ENCODE results near the gene NRN1. TPM values are rescaled to one million over a fixed set of nuclear protein-coding genes. Genes with fewer than 3 reads are reported as not detected.

Gene NRN1
- total and polyA plus RNA-seq, 2 donors (not counting 1 experiment from before 2014, with no cell fraction given), result 0.12 TPM; not detected in 1

- Histone ChIP-seq H3K27me3 (ENCODE audit: control insufficient read depth, insufficient read depth, low read length) (no peaks in the 10 kb centered on the region), H3K4me2 (ENCODE audit: extremely low read depth, insufficient read depth, low read length) (no peak overlapping the region), H3K36me3 (ENCODE audit: control insufficient read depth, insufficient read depth, low read length) (no peaks in the 10 kb centered on the region), H3K27ac (ENCODE audit: insufficient read depth, low read length) (no peak overlapping the region), H2AFZ (ENCODE audit: low read length) (no peak overlapping the region), H3K9me3 (ENCODE audit: control insufficient read depth, insufficient read depth, low read depth, low read length) (no peaks in the 10 kb centered on the region), H3K4me3 (replicated peaks in 1 of 4; ENCODE audit: control extremely low read depth in 1 of 4, insufficient read depth in 1 of 4, low read depth in 3 of 4, low read length in 4 of 4) (no peak overlapping the region), H3K79me2 (ENCODE audit: control insufficient read depth, insufficient read depth, low read length) (no peaks in the 10 kb centered on the region), H3K4me1 (ENCODE audit: control insufficient read depth, extremely low read depth, insufficient read depth, low read length) (no peaks in the 10 kb centered on the region), H4K20me1 (ENCODE audit: control insufficient read depth, extremely low read depth, insufficient read depth, low read length) (no peaks in the 10 kb centered on the region), H3K9ac (ENCODE audit: insufficient read depth, low read length) (no peak overlapping the region)
- TF ChIP-seq CTCF (conservative IDR thresholded peaks at IDR 0.05 in 1 of 2, IDR thresholded peaks at IDR 0.05 in 1 of 2; ENCODE audit: low read depth in 1 of 2, low read length in 2 of 2) (no peak), EZH2 (IDR thresholded peaks at IDR 0.05; ENCODE audit: low read length, missing control alignments) (no peak)
- no peak for DNase-seq (ENCODE audit: low read depth in 2 of 2)
Measured at GRCh38 chr6:5960456-5960855, 46.3 kb downstream of the NRN1 start.

- no peak overlapping the region for H3K4me3 ChIP-seq (replicated peaks in 1 of 4; ENCODE audit: control extremely low read depth in 1 of 4, insufficient read depth in 1 of 4, low read depth in 3 of 4, low read length in 4 of 4)
- no peaks in the 10 kb centered on the region for H3K4me1 ChIP-seq (ENCODE audit: control insufficient read depth, extremely low read depth, insufficient read depth, low read length)
- no peaks in the 10 kb centered on the region for H3K27me3 ChIP-seq (ENCODE audit: control insufficient read depth, insufficient read depth, low read length)
Measured at GRCh38 chr6:5958921-5959320, 47.8 kb downstream of the NRN1 start.

GRCh38 chr6:5956939-5957338 lies 49.8 kb downstream of the NRN1 start:
- no peak overlapping the region for H3K4me3 ChIP-seq (replicated peaks in 1 of 4; ENCODE audit: control extremely low read depth in 1 of 4, insufficient read depth in 1 of 4, low read depth in 3 of 4, low read length in 4 of 4)
- H3K9me3 ChIP-seq (ENCODE audit: control insufficient read depth, insufficient read depth, low read depth, low read length), result no peaks in the 10 kb centered on the region
- H3K27ac ChIP-seq (ENCODE audit: insufficient read depth, low read length), result no peak overlapping the region
- DNase-seq (ENCODE audit: low read depth in 2 of 2), result no peak
- TF ChIP-seq CTCF (conservative IDR thresholded peaks at IDR 0.05 in 1 of 2, IDR thresholded peaks at IDR 0.05 in 1 of 2; ENCODE audit: low read depth in 1 of 2, low read length in 2 of 2), result no peak
- TF ChIP-seq EZH2 (IDR thresholded peaks at IDR 0.05; ENCODE audit: low read length, missing control alignments), result no peak
- H3K4me1 ChIP-seq (ENCODE audit: control insufficient read depth, extremely low read depth, insufficient read depth, low read length), result no peaks in the 10 kb centered on the region
- no peaks in the 10 kb centered on the region for H3K36me3 ChIP-seq (ENCODE audit: control insufficient read depth, insufficient read depth, low read length)
- H3K27me3 ChIP-seq (ENCODE audit: control insufficient read depth, insufficient read depth, low read length), result no peaks in the 10 kb centered on the region
- H4K20me1 ChIP-seq (ENCODE audit: control insufficient read depth, extremely low read depth, insufficient read depth, low read length), result no peaks in the 10 kb centered on the region
- H3K4me2 ChIP-seq (ENCODE audit: extremely low read depth, insufficient read depth, low read length), result no peak overlapping the region
- H3K9ac ChIP-seq (ENCODE audit: insufficient read depth, low read length), result no peak overlapping the region
- no peaks in the 10 kb centered on the region for H3K79me2 ChIP-seq (ENCODE audit: control insufficient read depth, insufficient read depth, low read length)
- no peak overlapping the region for H2AFZ ChIP-seq (ENCODE audit: low read length)

More at GRCh38 chr6:5958921-5959320, 47.8 kb downstream of the NRN1 start:
- no peak overlapping the region for H2AFZ ChIP-seq (ENCODE audit: low read length)
- H3K27ac ChIP-seq (ENCODE audit: insufficient read depth, low read length), result no peak overlapping the region
- H3K4me2 ChIP-seq (ENCODE audit: extremely low read depth, insufficient read depth, low read length), result no peak overlapping the region
- no peak for TF ChIP-seq CTCF (conservative IDR thresholded peaks at IDR 0.05 in 1 of 2, IDR thresholded peaks at IDR 0.05 in 1 of 2; ENCODE audit: low read depth in 1 of 2, low read length in 2 of 2)
- TF ChIP-seq EZH2 (IDR thresholded peaks at IDR 0.05; ENCODE audit: low read length, missing control alignments), result no peak
- no peaks in the 10 kb centered on the region for H3K79me2 ChIP-seq (ENCODE audit: control insufficient read depth, insufficient read depth, low read length)
- no peaks in the 10 kb centered on the region for H3K9me3 ChIP-seq (ENCODE audit: control insufficient read depth, insufficient read depth, low read depth, low read length)
- H3K36me3 ChIP-seq (ENCODE audit: control insufficient read depth, insufficient read depth, low read length), result no peaks in the 10 kb centered on the region
- no peak overlapping the region for H3K9ac ChIP-seq (ENCODE audit: insufficient read depth, low read length)
- no peaks in the 10 kb centered on the region for H4K20me1 ChIP-seq (ENCODE audit: control insufficient read depth, extremely low read depth, insufficient read depth, low read length)
- no peak for DNase-seq (ENCODE audit: low read depth in 2 of 2)
